Cardiac fibroblast (primary cell): ENCODE results near the gene COL24A1.

Experiments used
- DNase-seq, 2 donors: peaks; one replicate each; pipeline versions ENCODE4 v3.0.0 to v3.0.0-alpha.2; 2010; ENCODE audit warnings: low read depth in 2 of 2
- H3K4me3 ChIP-seq, 2 donors: replicated peaks in 1 of 2; 1 replicate in 1 of 2; 2 replicates in 1 of 2; pipeline ENCODE4 v1.5.1; 2011; ENCODE audit warnings: low read depth in 2 of 2, low read length in 2 of 2, mild to moderate bottlenecking in 2 of 2, moderate library complexity in 1 of 2
- CTCF ChIP-seq: IDR thresholded peaks from one replicate; pipeline ENCODE4 v1.5.1; 2011; ENCODE audit warnings: low read depth, mild to moderate bottlenecking, low read length, inconsistent platforms

COL24A1 gene

GRCh38 chr1:86016076-86016759 is 140.4 kb downstream of the COL24A1 start:
- no peak for TF ChIP-seq CTCF

GRCh38 chr1:86015375-86015774 is 141.2 kb downstream of the COL24A1 start:
- DNase-seq = no peak
- no peak overlapping the region for H3K4me3 ChIP-seq
- TF ChIP-seq CTCF = no peak

More at GRCh38 chr1:86016076-86016759, 140.4 kb downstream of the COL24A1 start:
- no peak for DNase-seq
- H3K4me3 ChIP-seq = no peak overlapping the region

- no peak overlapping the region for H3K4me3 ChIP-seq
- DNase-seq = no peak
- no peak for TF ChIP-seq CTCF
Observed at GRCh38 chr1:86000601-86001000, 156.0 kb downstream of the COL24A1 start.

- no peak overlapping the region for H3K4me3 ChIP-seq
- peak in 1 of 2 donors; percentile 12 for DNase-seq
- TF ChIP-seq CTCF = no peak
Observed at GRCh38 chr1:85998105-85998855, 158.3 kb downstream of the COL24A1 start.

- DNase-seq = peak; percentile 70 to 74
- peak overlapping the region in 1 of 2 donors; percentile 13 for H3K4me3 ChIP-seq
- TF ChIP-seq CTCF = no peak
Observed at GRCh38 chr1:85992791-85993190, 163.8 kb downstream of the COL24A1 start.

- no peak overlapping the region for H3K4me3 ChIP-seq
- DNase-seq = no peak
- no peak for TF ChIP-seq CTCF
Observed at GRCh38 chr1:85991261-85991660, 165.3 kb downstream of the COL24A1 start.
